ENCODE data around the gene FAH. TPM values are rescaled to one million over a fixed set of nuclear protein-coding genes. Genes with fewer than 3 reads are reported as not detected.

Gene FAH
- total and polyA plus RNA-seq, 10 of the 15 experiments (the other 5 are each of a cell fraction or from before 2014, with no cell fraction given), result 36.3 to 121 (median 62.0) TPM

- 57% methylated on average over 7 of the region's 7 CpGs for WGBS (ENCODE audit: insufficient coverage, insufficient replicate concordance, low lambda C conversion rate, missing lambda C conversion rate)
- ATAC-seq, result no peak
- no peak overlapping the region for H3K27ac ChIP-seq (ENCODE audit: control insufficient read depth, insufficient read depth)
- no peak overlapping the region for H3K4me3 ChIP-seq
- H2AFZ ChIP-seq (ENCODE audit: control insufficient read depth, low read depth, low read length), result no peak overlapping the region
- H3K9ac ChIP-seq (ENCODE audit: control insufficient read depth, insufficient read depth, low read length), result no peak overlapping the region
- H3K4me2 ChIP-seq (ENCODE audit: control insufficient read depth, insufficient read depth), result no peak overlapping the region
- DNase-seq (ENCODE audit: low read depth, low spot score), result no peak
- in situ Hi-C loops (cut with MboI) (no loop called here), intact Hi-C loops (cut with micrococcal nuclease; ENCODE audit: unreplicated experiment) (no loop called here)
- no peaks in the 10 kb centered on the region for H3K9me3 ChIP-seq (replicated peaks; ENCODE audit: control insufficient read depth, insufficient read depth, low read length)
- no TSS peak for BruUV-seq (replicated peaks)
- ChIA-PET SMC1A (ENCODE audit: uncharacterized antibody, unreplicated experiment) (no interaction called here), RAD21 (ENCODE audit: unreplicated experiment) (no interaction called here), POLR2A (interaction anchor here (0.6 kb wide), 1 partner anchor 427 kb away, joined by 4 read pairs; no protein-coding TSS in a partner anchor), CTCF (no interaction called here)
- H4K20me1 ChIP-seq (ENCODE audit: control insufficient read depth, insufficient read depth), result no peaks in the 10 kb centered on the region
- no peak for TF ChIP-seq IRF4 (IDR thresholded peaks at IDR 0.05; ENCODE audit: low read depth, low read length)
- TF ChIP-seq GABPA (IDR thresholded peaks at IDR 0.05; ENCODE audit: low read depth), result no peak
- no peak for TF ChIP-seq SP1 (IDR thresholded peaks at IDR 0.05; ENCODE audit: low read depth, low read length)
- TF ChIP-seq NR2C2 (IDR thresholded peaks at IDR 0.05; ENCODE audit: borderline replicate concordance, control insufficient read depth, insufficient read length, low read depth), result no peak
- no peak for TF ChIP-seq NFXL1 (IDR thresholded peaks at IDR 0.05; ENCODE audit: borderline replicate concordance)
- no peak for FAIRE-seq
- no peaks in the 10 kb centered on the region for H3K36me3 ChIP-seq (ENCODE audit: control insufficient read depth in 2 of 2, insufficient read depth in 2 of 2, low read length in 1 of 2)
- no peaks in the 10 kb centered on the region for H3K79me2 ChIP-seq (ENCODE audit: control insufficient read depth, insufficient read depth, low read length)
- no peaks in the 10 kb centered on the region for H3K4me1 ChIP-seq (ENCODE audit: control insufficient read depth, insufficient read depth, low read length)
- peaks cover 0 to 7% of the 10 kb centered on the region in 2 experiments; a peak in 2 of 4 replicates for H3K27me3 ChIP-seq (replicated peaks in 1 of 2; ENCODE audit: control insufficient read depth in 2 of 2, insufficient read depth in 2 of 2, low read length in 1 of 2)
These were observed 76.3 kb downstream of the FAH start for GRCh38 chr15:80228959-80229610.

GRCh38 chr15:80231371-80231770 lies 78.6 kb downstream of the FAH start:
- Histone ChIP-seq H3K27me3 (replicated peaks in 1 of 2; ENCODE audit: control insufficient read depth in 2 of 2, insufficient read depth in 2 of 2, low read length in 1 of 2) (peaks cover 0 to 2% of the 10 kb centered on the region in 2 experiments; a peak in 1 of 4 replicates), H3K9ac (ENCODE audit: control insufficient read depth, insufficient read depth, low read length) (no peak overlapping the region), H3K9me3 (replicated peaks; ENCODE audit: control insufficient read depth, insufficient read depth, low read length) (no peaks in the 10 kb centered on the region), H2AFZ (ENCODE audit: control insufficient read depth, low read depth, low read length) (no peak overlapping the region), H3K4me2 (ENCODE audit: control insufficient read depth, insufficient read depth) (no peak overlapping the region), H3K4me3 (no peak overlapping the region), H3K36me3 (ENCODE audit: control insufficient read depth in 2 of 2, insufficient read depth in 2 of 2, low read length in 1 of 2) (no peaks in the 10 kb centered on the region), H3K4me1 (ENCODE audit: control insufficient read depth, insufficient read depth, low read length) (no peaks in the 10 kb centered on the region), H3K79me2 (ENCODE audit: control insufficient read depth, insufficient read depth, low read length) (no peaks in the 10 kb centered on the region), H4K20me1 (ENCODE audit: control insufficient read depth, insufficient read depth) (no peaks in the 10 kb centered on the region), H3K27ac (ENCODE audit: control insufficient read depth, insufficient read depth) (no peak overlapping the region)
- WGBS (ENCODE audit: insufficient coverage, insufficient replicate concordance, low lambda C conversion rate, missing lambda C conversion rate), result 2% methylated on average over 2 of the region's 2 CpGs
- ATAC-seq, result no peak
- ChIA-PET POLR2A (interaction anchor here (0.6 kb wide), 2 partner anchors 36 to 160 kb away, joined by 3 to 5 read pairs; no protein-coding TSS in a partner anchor), RAD21 (ENCODE audit: unreplicated experiment) (no interaction called here), CTCF (interaction anchor here (1.0 to 1.2 kb wide), 2 partner anchors 20 to 850 kb away, joined by 3 read pairs; no protein-coding TSS in a partner anchor), SMC1A (ENCODE audit: uncharacterized antibody, unreplicated experiment) (no interaction called here)
- FAIRE-seq, result no peak
- TF ChIP-seq LARP7 (IDR thresholded peaks at IDR 0.05) (no peak), MLLT1 (IDR thresholded peaks at IDR 0.05) (no peak), CBX5 (IDR thresholded peaks at IDR 0.05; ENCODE audit: low read depth) (no peak), HDGF (IDR thresholded peaks at IDR 0.05) (no peak)
- BruUV-seq (replicated peaks), result no TSS peak
- intact Hi-C loops (cut with micrococcal nuclease; ENCODE audit: unreplicated experiment) (no loop called here), in situ Hi-C loops (cut with MboI) (no loop called here)
- DNase-seq (ENCODE audit: low read depth, low spot score), result no peak
